ENCODE measurements around the gene RUNX3.
"Not testable (repeated sequence)": the region's sequence is repeated elsewhere in the genome, so short reads cannot be mapped to it uniquely, and the experiment has no call there.

RUNX3 gene

GRCh38 chr1:24898909-24899439 is 31.1 kb downstream of the RUNX3 start:
- Histone ChIP-seq H3K27ac (ENCODE audit: low read depth, low read length) (no peak overlapping the region), H3K27me3 (ENCODE audit: control insufficient read depth in 1 of 2, insufficient read depth in 2 of 2, low read length in 2 of 2) (peaks cover 0 to 5% of the 10 kb centered on the region in 2 donors), H3K36me3 (ENCODE audit: insufficient read depth, low read length) (no peaks in the 10 kb centered on the region), H3K9me3 (ENCODE audit: low read length) (no peaks in the 10 kb centered on the region), H3K4me1 (ENCODE audit: insufficient read depth, low read length) (no peaks in the 10 kb centered on the region), H3K4me3 (ENCODE audit: low read depth in 1 of 2, low read length in 2 of 2) (no peak overlapping the region), H3K9ac (ENCODE audit: low read length) (no peak overlapping the region)

- Histone ChIP-seq H3K4me3 (ENCODE audit: low read depth in 1 of 2, low read length in 2 of 2) (no peak overlapping the region), H3K9me3 (ENCODE audit: low read length) (no peaks in the 10 kb centered on the region), H3K27ac (ENCODE audit: low read depth, low read length) (no peak overlapping the region), H3K9ac (ENCODE audit: low read length) (no peak overlapping the region), H3K4me1 (ENCODE audit: insufficient read depth, low read length) (no peaks in the 10 kb centered on the region), H3K27me3 (ENCODE audit: control insufficient read depth in 1 of 2, insufficient read depth in 2 of 2, low read length in 2 of 2) (peaks cover 0 to 5% of the 10 kb centered on the region in 2 donors), H3K36me3 (ENCODE audit: insufficient read depth, low read length) (no peaks in the 10 kb centered on the region)
These were observed 31.7 kb downstream of the RUNX3 start for GRCh38 chr1:24898152-24898908.

- Histone ChIP-seq H3K9ac (ENCODE audit: low read length) (no peak overlapping the region), H3K27me3 (ENCODE audit: control insufficient read depth in 1 of 2, insufficient read depth in 2 of 2, low read length in 2 of 2) (peaks cover 0 to 5% of the 10 kb centered on the region in 2 donors), H3K36me3 (ENCODE audit: insufficient read depth, low read length) (no peaks in the 10 kb centered on the region), H3K4me1 (ENCODE audit: insufficient read depth, low read length) (no peaks in the 10 kb centered on the region), H3K4me3 (ENCODE audit: low read depth in 1 of 2, low read length in 2 of 2) (no peak overlapping the region), H3K27ac (ENCODE audit: low read depth, low read length) (no peak overlapping the region), H3K9me3 (ENCODE audit: low read length) (no peaks in the 10 kb centered on the region)
These were observed 32.6 kb downstream of the RUNX3 start for GRCh38 chr1:24897263-24898151.

GRCh38 chr1:24896596-24897262 is 33.3 kb downstream of the RUNX3 start:
- H3K27ac ChIP-seq (ENCODE audit: low read depth, low read length) = no peak overlapping the region
- no peaks in the 10 kb centered on the region for H3K36me3 ChIP-seq (ENCODE audit: insufficient read depth, low read length)
- H3K4me3 ChIP-seq (ENCODE audit: low read depth in 1 of 2, low read length in 2 of 2) = no peak overlapping the region

GRCh38 chr1:24896176-24896575 is 33.9 kb downstream of the RUNX3 start:
- H3K9me3 ChIP-seq (ENCODE audit: low read length) = no peaks in the 10 kb centered on the region
- no peaks in the 10 kb centered on the region for H3K36me3 ChIP-seq (ENCODE audit: insufficient read depth, low read length)
- peaks cover 0 to 5% of the 10 kb centered on the region in 2 donors for H3K27me3 ChIP-seq (ENCODE audit: control insufficient read depth in 1 of 2, insufficient read depth in 2 of 2, low read length in 2 of 2)
- H3K4me3 ChIP-seq (ENCODE audit: low read depth in 1 of 2, low read length in 2 of 2) = no peak overlapping the region
- no peaks in the 10 kb centered on the region for H3K4me1 ChIP-seq (ENCODE audit: insufficient read depth, low read length)
- no peak overlapping the region for H3K27ac ChIP-seq (ENCODE audit: low read depth, low read length)
- H3K9ac ChIP-seq (ENCODE audit: low read length) = no peak overlapping the region

More at GRCh38 chr1:24896596-24897262, 33.3 kb downstream of the RUNX3 start:
- no peaks in the 10 kb centered on the region for H3K9me3 ChIP-seq (ENCODE audit: low read length)
- H3K9ac ChIP-seq (ENCODE audit: low read length) = no peak overlapping the region
- no peaks in the 10 kb centered on the region for H3K4me1 ChIP-seq (ENCODE audit: insufficient read depth, low read length)
- peaks cover 0 to 5% of the 10 kb centered on the region in 2 donors for H3K27me3 ChIP-seq (ENCODE audit: control insufficient read depth in 1 of 2, insufficient read depth in 2 of 2, low read length in 2 of 2)

GRCh38 chr1:24895511-24895910 is 34.6 kb downstream of the RUNX3 start:
- peaks cover 0 to 5% of the 10 kb centered on the region in 2 donors for H3K27me3 ChIP-seq (ENCODE audit: control insufficient read depth in 1 of 2, insufficient read depth in 2 of 2, low read length in 2 of 2)
- no peaks in the 10 kb centered on the region for H3K36me3 ChIP-seq (ENCODE audit: insufficient read depth, low read length)
- no peak overlapping the region for H3K4me3 ChIP-seq (ENCODE audit: low read depth in 1 of 2, low read length in 2 of 2)
- H3K27ac ChIP-seq (ENCODE audit: low read depth, low read length) = no peak overlapping the region
- H3K9me3 ChIP-seq (ENCODE audit: low read length) = no peaks in the 10 kb centered on the region
- H3K9ac ChIP-seq (ENCODE audit: low read length) = no peak overlapping the region
- no peaks in the 10 kb centered on the region for H3K4me1 ChIP-seq (ENCODE audit: insufficient read depth, low read length)

- Histone ChIP-seq H3K27ac (ENCODE audit: low read depth, low read length) (no peak overlapping the region), H3K4me3 (ENCODE audit: low read depth in 1 of 2, low read length in 2 of 2) (no peak overlapping the region), H3K36me3 (ENCODE audit: insufficient read depth, low read length) (no peaks in the 10 kb centered on the region), H3K4me1 (ENCODE audit: insufficient read depth, low read length) (no peaks in the 10 kb centered on the region), H3K9me3 (ENCODE audit: low read length) (no peaks in the 10 kb centered on the region), H3K9ac (ENCODE audit: low read length) (no peak overlapping the region), H3K27me3 (ENCODE audit: control insufficient read depth in 1 of 2, insufficient read depth in 2 of 2, low read length in 2 of 2) (peaks cover 0 to 5% of the 10 kb centered on the region in 2 donors)
These were observed 36.1 kb downstream of the RUNX3 start for GRCh38 chr1:24894002-24894401.

- H3K36me3 ChIP-seq (ENCODE audit: insufficient read depth, low read length) = no peaks in the 10 kb centered on the region
- H3K4me1 ChIP-seq (ENCODE audit: insufficient read depth, low read length) = no peaks in the 10 kb centered on the region
- no peak overlapping the region for H3K27ac ChIP-seq (ENCODE audit: low read depth, low read length)
- no peak overlapping the region for H3K9ac ChIP-seq (ENCODE audit: low read length)
- no peak overlapping the region for H3K4me3 ChIP-seq (ENCODE audit: low read depth in 1 of 2, low read length in 2 of 2)
- H3K27me3 ChIP-seq (ENCODE audit: control insufficient read depth in 1 of 2, insufficient read depth in 2 of 2, low read length in 2 of 2) = peaks cover 0 to 5% of the 10 kb centered on the region in 2 donors
- H3K9me3 ChIP-seq (ENCODE audit: low read length) = no peaks in the 10 kb centered on the region
These were observed 36.6 kb downstream of the RUNX3 start for GRCh38 chr1:24893431-24893830.

GRCh38 chr1:24892188-24893153 is 37.6 kb downstream of the RUNX3 start:
- no peak overlapping the region for H3K27ac ChIP-seq (ENCODE audit: low read depth, low read length)
- no peak overlapping the region for H3K9ac ChIP-seq (ENCODE audit: low read length)
- peaks cover 0 to 5% of the 10 kb centered on the region in 2 donors for H3K27me3 ChIP-seq (ENCODE audit: control insufficient read depth in 1 of 2, insufficient read depth in 2 of 2, low read length in 2 of 2)
- no peak overlapping the region for H3K4me3 ChIP-seq (ENCODE audit: low read depth in 1 of 2, low read length in 2 of 2)
- H3K9me3 ChIP-seq (ENCODE audit: low read length) = no peaks in the 10 kb centered on the region
- no peaks in the 10 kb centered on the region for H3K4me1 ChIP-seq (ENCODE audit: insufficient read depth, low read length)
- H3K36me3 ChIP-seq (ENCODE audit: insufficient read depth, low read length) = no peaks in the 10 kb centered on the region

GRCh38 chr1:24891367-24891766 is 38.7 kb downstream of the RUNX3 start:
- H3K9me3 ChIP-seq (ENCODE audit: low read length); H3K27me3 ChIP-seq (ENCODE audit: control insufficient read depth in 1 of 2, insufficient read depth in 2 of 2, low read length in 2 of 2); H3K4me3 ChIP-seq (ENCODE audit: low read depth in 1 of 2, low read length in 2 of 2); H3K4me1 ChIP-seq (ENCODE audit: insufficient read depth, low read length); H3K27ac ChIP-seq (ENCODE audit: low read depth, low read length); H3K9ac ChIP-seq (ENCODE audit: low read length); H3K36me3 ChIP-seq (ENCODE audit: insufficient read depth, low read length): not testable (repeated sequence)
